Measurements from ENCODE around the gene HNRNPH3. TPM values are rescaled to one million over a fixed set of nuclear protein-coding genes. Genes with fewer than 3 reads are reported as not detected.
"Not testable (repeated sequence)": the region's sequence is repeated elsewhere in the genome, so short reads cannot be mapped to it uniquely, and the experiment has no call there.

Gene HNRNPH3
- total and polyA plus RNA-seq, 8 donors, result 29.8 to 206 (median 95.1) TPM

- TF ChIP-seq, protein P1, sequence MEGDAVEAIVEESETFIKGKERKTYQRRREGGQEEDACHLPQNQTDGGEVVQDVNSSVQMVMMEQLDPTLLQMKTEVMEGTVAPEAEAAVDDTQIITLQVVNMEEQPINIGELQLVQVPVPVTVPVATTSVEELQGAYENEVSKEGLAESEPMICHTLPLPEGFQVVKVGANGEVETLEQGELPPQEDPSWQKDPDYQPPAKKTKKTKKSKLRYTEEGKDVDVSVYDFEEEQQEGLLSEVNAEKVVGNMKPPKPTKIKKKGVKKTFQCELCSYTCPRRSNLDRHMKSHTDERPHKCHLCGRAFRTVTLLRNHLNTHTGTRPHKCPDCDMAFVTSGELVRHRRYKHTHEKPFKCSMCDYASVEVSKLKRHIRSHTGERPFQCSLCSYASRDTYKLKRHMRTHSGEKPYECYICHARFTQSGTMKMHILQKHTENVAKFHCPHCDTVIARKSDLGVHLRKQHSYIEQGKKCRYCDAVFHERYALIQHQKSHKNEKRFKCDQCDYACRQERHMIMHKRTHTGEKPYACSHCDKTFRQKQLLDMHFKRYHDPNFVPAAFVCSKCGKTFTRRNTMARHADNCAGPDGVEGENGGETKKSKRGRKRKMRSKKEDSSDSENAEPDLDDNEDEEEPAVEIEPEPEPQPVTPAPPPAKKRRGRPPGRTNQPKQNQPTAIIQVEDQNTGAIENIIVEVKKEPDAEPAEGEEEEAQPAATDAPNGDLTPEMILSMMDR (IDR thresholded peaks at IDR 0.05), result no peak
- TF ChIP-seq POLR2A (IDR thresholded peaks at IDR 0.05) (no peak), POLR2AphosphoS5 (IDR thresholded peaks at IDR 0.05) (no peak), EP300 (IDR thresholded peaks at IDR 0.05) (no peak)
- WGBS, 5 donors, result 0 to 37% (median 12%) methylated on average over 1 of the region's 1 CpG
- Histone ChIP-seq H3K4me3 (peak overlapping the region; percentile 17 to 32 (median 30)), H3K36me3 (no peaks in the 10 kb centered on the region), H3K27me3 (no peaks in the 10 kb centered on the region), H3K27ac (peak overlapping the region in 4 of 5 donors; percentile 23 to 75 (median 66)), H3K4me1 (peaks cover 7 to 43% (median 18%) of the 10 kb centered on the region in 4 donors), H3K9me3 (no peaks in the 10 kb centered on the region)
- no peak for DNase-seq
- intact Hi-C loops (cut with DNase I; ENCODE audit: low total_unique reads), result no loop called here
Observed at GRCh38 chr10:68305854-68306253, 26.0 kb upstream of the HNRNPH3 start.

DNA sequence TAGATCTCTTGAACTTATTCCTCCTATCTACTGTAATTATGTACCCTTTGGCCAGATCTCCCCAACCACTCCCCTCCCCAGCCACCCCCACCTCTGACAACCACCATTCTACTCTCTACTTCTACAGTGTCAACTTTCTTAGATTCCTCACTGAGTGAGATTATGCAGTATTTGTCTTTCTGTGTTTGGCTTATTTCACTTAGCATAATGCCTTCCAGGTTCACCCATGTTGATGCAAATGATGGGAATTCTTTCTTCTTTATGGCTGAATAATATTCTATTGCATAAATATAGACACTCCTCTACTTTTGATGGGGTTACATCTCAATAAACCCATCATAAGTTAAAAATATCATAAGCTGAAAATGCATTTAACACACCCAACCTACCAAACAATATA, 21.3 kb upstream of the HNRNPH3 start:
- Histone ChIP-seq H3K9me3 (no peaks in the 10 kb centered on the region), H3K4me3 (no peak overlapping the region), H3K27me3 (no peaks in the 10 kb centered on the region), H3K27ac (no peak overlapping the region), H3K36me3 (no peaks in the 10 kb centered on the region), H3K4me1 (peaks cover 0 to 8% (median 3%) of the 10 kb centered on the region in 4 donors)
- TF ChIP-seq, protein P1 (IDR thresholded peaks at IDR 0.05), result no peak
- TF ChIP-seq POLR2A (IDR thresholded peaks at IDR 0.05) (no peak), POLR2AphosphoS5 (IDR thresholded peaks at IDR 0.05) (no peak), EP300 (IDR thresholded peaks at IDR 0.05) (no peak)
- intact Hi-C loops (cut with DNase I; ENCODE audit: low total_unique reads), result no loop called here
- DNase-seq, result no peak

DNA sequence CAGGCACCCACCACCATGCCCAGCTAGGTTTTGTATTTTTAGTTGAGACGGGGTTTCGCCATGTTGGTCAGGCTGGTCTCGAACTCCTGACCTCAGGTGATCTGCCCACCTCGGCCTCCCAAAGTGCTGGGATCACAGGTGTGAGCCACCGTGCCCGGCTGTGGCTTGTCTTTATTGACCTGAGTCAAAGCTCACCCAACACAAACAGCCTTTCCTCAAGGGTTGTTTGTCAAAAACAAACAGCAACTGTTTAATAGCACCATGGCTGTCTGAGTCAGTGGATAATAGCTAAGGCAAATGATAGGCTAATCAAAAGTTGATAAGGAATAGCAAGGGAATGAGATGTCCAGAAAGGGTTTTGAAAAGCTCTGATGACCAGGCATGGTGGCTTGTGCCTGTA, 16.9 kb upstream of the HNRNPH3 start:
- H3K36me3 ChIP-seq; H3K4me3 ChIP-seq; H3K27me3 ChIP-seq; H3K4me1 ChIP-seq; H3K27ac ChIP-seq; intact Hi-C loops (cut with DNase I; ENCODE audit: low total_unique reads): not testable (repeated sequence)
- peak in 1 of 2 donors; percentile 51 for DNase-seq
- 56 to 82% (median 62%) methylated on average over 6 of the region's 6 CpGs for WGBS, 5 donors
- peak in 2 of 3 donors; percentile 48 to 74 for TF ChIP-seq POLR2AphosphoS5 (IDR thresholded peaks at IDR 0.05)
- peaks cover 0 to 21% (median 15%) of the 10 kb centered on the region in 4 donors for H3K9me3 ChIP-seq

DNA sequence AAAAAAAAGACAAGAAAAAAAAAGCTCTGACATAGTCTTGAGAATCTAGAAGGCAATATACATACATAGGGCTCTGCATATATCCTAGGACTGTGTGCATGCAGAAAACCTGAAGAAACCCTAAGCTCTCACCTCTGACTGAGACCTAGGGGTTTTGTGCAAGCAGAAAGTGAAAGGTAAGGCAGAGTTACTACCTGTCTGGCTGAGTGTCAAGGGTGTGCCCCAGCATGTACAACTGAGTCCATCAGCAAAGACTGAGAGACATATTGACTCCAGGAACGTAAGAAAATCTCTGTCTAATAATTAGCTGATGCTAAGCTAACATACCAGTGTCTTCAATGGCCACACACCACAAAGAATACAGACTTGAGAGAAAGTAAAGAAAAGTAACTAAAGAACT, 16.3 kb upstream of the HNRNPH3 start:
- 53 to 79% (median 63%) methylated on average over 1 of the region's 1 CpG for WGBS, 5 donors
- Histone ChIP-seq H3K36me3 (no peaks in the 10 kb centered on the region), H3K9me3 (peaks cover 0 to 21% (median 15%) of the 10 kb centered on the region in 4 donors), H3K27ac (peak overlapping the region in 1 of 5 donors; percentile 26), H3K4me1 (peaks cover 0 to 6% (median 0%) of the 10 kb centered on the region in 4 donors), H3K4me3 (no peak overlapping the region), H3K27me3 (no peaks in the 10 kb centered on the region)
- intact Hi-C loops (cut with DNase I; ENCODE audit: low total_unique reads), result no loop called here
- DNase-seq, result no peak
- TF ChIP-seq POLR2A (IDR thresholded peaks at IDR 0.05), result no peak
- no peak for TF ChIP-seq POLR2AphosphoS5 (IDR thresholded peaks at IDR 0.05)
- no peak for TF ChIP-seq EP300 (IDR thresholded peaks at IDR 0.05)
- TF ChIP-seq, protein P1 (IDR thresholded peaks at IDR 0.05), result no peak

DNA sequence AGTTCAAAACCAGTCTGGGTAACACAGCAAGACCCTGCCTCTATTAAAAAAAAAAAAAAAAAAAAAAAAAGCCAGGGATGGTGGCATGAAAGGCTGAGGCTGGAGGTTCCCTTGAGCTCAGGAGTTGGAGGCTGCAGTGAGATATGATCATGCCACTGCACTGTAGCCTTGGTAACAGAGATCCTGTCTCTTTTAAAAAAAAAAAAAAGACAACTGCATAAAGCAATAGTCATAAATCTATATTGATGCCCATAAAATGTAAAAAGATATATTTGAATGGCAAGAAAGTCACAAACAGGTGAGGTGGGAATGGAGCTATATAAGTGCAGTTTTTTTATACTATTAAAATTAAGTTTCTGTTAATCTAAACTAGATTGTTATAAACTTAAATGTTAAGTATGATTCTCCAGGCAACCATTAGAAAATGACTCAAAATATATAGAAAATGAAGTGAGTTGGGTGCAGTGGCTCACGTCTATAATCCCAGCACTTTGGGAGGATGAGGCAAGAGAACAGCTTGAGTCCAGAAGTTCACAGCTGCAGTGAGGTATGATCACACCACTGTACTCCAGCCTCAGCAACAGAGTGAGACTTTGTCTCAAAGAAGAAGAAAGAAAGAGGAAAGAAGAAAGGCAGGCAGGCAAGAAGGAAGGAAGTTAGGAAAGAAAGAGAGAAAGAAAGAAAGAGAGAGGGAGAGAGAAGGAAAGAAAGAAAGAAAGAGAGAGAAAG, 13.4 kb upstream of the HNRNPH3 start:
- Histone ChIP-seq H3K4me1 (peaks cover 0 to 6% (median 0%) of the 10 kb centered on the region in 4 donors), H3K4me3 (no peak overlapping the region), H3K27ac (no peak overlapping the region), H3K36me3 (no peaks in the 10 kb centered on the region), H3K9me3 (peaks cover 0 to 21% (median 15%) of the 10 kb centered on the region in 4 donors), H3K27me3 (no peaks in the 10 kb centered on the region)
- 68 to 94% (median 78%) methylated on average over 1 of the region's 1 CpG for WGBS, 5 donors
- no peak for DNase-seq
- TF ChIP-seq, protein P1 (IDR thresholded peaks at IDR 0.05), result no peak
- TF ChIP-seq EP300 (IDR thresholded peaks at IDR 0.05) (no peak), POLR2AphosphoS5 (IDR thresholded peaks at IDR 0.05) (no peak), POLR2A (IDR thresholded peaks at IDR 0.05) (no peak)
- intact Hi-C loops (cut with DNase I; ENCODE audit: low total_unique reads), result no loop called here

GRCh38 chr10:68324396-68324795, 7.5 kb upstream of the HNRNPH3 start:
- DNase-seq; intact Hi-C loops (cut with DNase I; ENCODE audit: low total_unique reads); H3K9me3 ChIP-seq; H3K4me3 ChIP-seq; H3K27me3 ChIP-seq; H3K36me3 ChIP-seq; H3K27ac ChIP-seq: not testable (repeated sequence)
- H3K4me1 ChIP-seq, result peaks cover 8 to 21% (median 14%) of the 10 kb centered on the region in 4 donors
- 91 to 96% (median 95%) methylated on average over 4 of the region's 4 CpGs for WGBS, 5 donors
